Astrocyte of the spinal cord (primary cell): ENCODE measurements around the gene ZC3H13.

Source experiments
- DNase-seq: peaks from one replicate; pipeline ENCODE4 v3.0.0; 2011; ENCODE audit warnings: low read depth, low spot score
- H3K4me3 ChIP-seq: 2 replicates; pipeline ENCODE4 v1.5.1; 2011; ENCODE audit warnings: low read depth, mild to moderate bottlenecking, low read length, moderate library complexity
- CTCF ChIP-seq: IDR thresholded peaks from 2 replicates; pipeline ENCODE4 v1.5.1; 2012; ENCODE audit warnings: low read depth, mild to moderate bottlenecking, low read length, inconsistent platforms
- in situ Hi-C: cut with HindIII; loops from 2 replicates; pipeline ENCODE4 v1.10.0; 2017; ENCODE audit warnings: low sequenced_read_pairs

The ZC3H13 gene

GRCh38 chr13:46071590-46072249 lies 19.2 kb upstream of the ZC3H13 start:
- in situ Hi-C loops = no loop called here
- DNase-seq = no peak
- TF ChIP-seq CTCF = no peak
- H3K4me3 ChIP-seq = no peak overlapping the region

- in situ Hi-C loops = no loop called here
- no peak for DNase-seq
- no peak overlapping the region for H3K4me3 ChIP-seq
- no peak for TF ChIP-seq CTCF
Measured at GRCh38 chr13:46063292-46063691, 10.7 kb upstream of the ZC3H13 start.

- in situ Hi-C loops = no loop called here
- TF ChIP-seq CTCF = no peak
- DNase-seq = peak; percentile 11
- no peak overlapping the region for H3K4me3 ChIP-seq
Measured at GRCh38 chr13:46062185-46062584, 9.6 kb upstream of the ZC3H13 start.

GRCh38 chr13:46059405-46059804 lies 6.9 kb upstream of the ZC3H13 start:
- no peak for TF ChIP-seq CTCF
- no peak overlapping the region for H3K4me3 ChIP-seq
- in situ Hi-C loops = no loop called here
- DNase-seq = no peak

GRCh38 chr13:46058268-46058667 lies 5.7 kb upstream of the ZC3H13 start:
- no peak for DNase-seq
- in situ Hi-C loops = no loop called here
- TF ChIP-seq CTCF = no peak
- no peak overlapping the region for H3K4me3 ChIP-seq

- H3K4me3 ChIP-seq = no peak overlapping the region
- in situ Hi-C loops = no loop called here
- TF ChIP-seq CTCF = no peak
- no peak for DNase-seq
Measured at GRCh38 chr13:46057256-46058015, 4.9 kb upstream of the ZC3H13 start.
